Forelimb muscle (tissue), 1 donor: ENCODE data around the gene JAKMIP1. TPM values are rescaled to one million over a fixed set of nuclear protein-coding genes. Genes with fewer than 3 reads are reported as not detected.

Experiments
- DNase-seq: peaks from one replicate; pipeline ENCODE4 v3.0.0-alpha.2; 2013; ENCODE audit warnings: low read depth
- polyA plus RNA-seq: library from polyadenylated mRNA; unstranded; fragments of 120-200 nt; gene quantifications from one replicate; pipeline ENCODE4 v1.2.1, GENCODE V29; 2013; ENCODE audit not compliant: insufficient read length

The JAKMIP1 gene
- polyA plus RNA-seq, 1 donor: not detected

- DNase-seq: no peak
These were observed 1.3 kb upstream of the JAKMIP1 start for GRCh38 chr4:6201580-6202091.

DNA sequence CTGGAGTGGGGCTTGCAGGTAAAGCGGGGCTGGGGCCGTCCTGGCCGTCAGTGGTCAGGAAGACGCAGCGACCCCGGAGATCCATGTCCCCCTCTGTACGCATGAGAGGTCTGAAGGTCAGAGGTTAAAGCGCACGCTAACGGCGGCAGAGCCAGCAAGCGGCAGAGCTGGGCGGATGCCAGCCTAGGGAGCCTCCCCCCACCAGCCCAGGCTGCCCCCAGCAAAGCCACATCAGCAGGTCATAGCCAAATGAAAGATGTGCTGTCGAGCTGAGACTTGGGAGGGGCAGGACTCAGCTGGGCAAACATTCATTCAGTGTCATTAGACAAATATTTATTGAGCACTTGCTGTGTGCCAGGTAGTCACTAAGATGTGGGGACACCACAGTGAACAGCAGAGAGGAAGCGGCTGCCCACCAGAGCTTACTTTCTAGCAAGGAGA lies 593 bp upstream of the JAKMIP1 start:
- no peak for DNase-seq

GRCh38 chr4:6199422-6199921 lies 877 bp downstream of the JAKMIP1 start:
- DNase-seq: no peak

DNA sequence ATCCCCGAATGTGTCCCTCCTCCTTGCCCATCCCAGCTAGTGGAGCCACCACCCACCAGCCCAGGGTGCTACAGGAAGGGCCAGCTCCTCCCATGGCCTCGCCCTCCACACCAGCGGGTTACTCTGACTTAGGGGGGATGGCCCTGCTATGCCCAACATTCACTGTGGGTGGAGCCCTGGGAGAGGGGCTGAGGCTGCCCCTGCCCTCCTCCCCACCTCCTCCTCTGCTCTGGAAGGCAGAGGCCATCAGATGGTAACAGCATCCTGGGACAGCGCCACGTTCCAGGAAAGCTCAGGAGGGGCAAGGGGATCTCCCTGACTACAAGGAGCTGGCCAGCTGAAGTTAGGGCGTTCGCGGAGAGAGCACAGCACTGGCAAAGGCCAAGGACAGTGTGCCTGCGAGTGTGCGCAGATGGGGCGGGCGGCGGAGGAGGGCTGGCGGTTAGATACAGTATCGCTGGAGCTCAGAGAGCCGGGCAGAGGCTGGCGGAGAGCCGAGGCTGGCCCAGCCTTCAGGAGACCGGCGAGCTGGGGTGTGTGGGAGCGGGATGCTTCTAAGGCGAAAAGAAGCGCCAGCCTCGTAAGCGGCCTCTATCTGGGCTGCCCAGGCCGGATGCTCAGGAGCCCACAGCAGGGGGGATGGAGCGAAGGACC lies 1.5 kb downstream of the JAKMIP1 start:
- DNase-seq: no peak

DNA sequence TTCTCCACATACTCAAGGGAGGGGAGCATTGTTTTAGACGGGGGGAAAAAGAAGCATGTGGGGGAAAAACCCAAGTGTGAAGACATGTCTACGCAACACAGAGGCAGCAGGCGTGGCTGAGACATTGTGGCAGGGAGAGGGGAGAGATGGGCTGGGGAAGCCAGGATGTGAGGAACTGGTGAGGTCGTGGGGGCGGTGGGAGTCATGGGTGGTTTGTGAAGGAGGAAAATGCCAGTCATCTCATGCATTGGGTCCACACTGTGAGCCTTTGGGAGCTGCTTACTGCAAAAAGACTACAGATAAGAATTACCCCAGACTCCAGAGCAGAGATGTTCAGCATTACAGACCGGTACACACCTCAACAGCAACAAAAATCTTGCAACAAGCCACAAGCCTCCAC lies 2.1 kb downstream of the JAKMIP1 start:
- no peak for DNase-seq

DNA sequence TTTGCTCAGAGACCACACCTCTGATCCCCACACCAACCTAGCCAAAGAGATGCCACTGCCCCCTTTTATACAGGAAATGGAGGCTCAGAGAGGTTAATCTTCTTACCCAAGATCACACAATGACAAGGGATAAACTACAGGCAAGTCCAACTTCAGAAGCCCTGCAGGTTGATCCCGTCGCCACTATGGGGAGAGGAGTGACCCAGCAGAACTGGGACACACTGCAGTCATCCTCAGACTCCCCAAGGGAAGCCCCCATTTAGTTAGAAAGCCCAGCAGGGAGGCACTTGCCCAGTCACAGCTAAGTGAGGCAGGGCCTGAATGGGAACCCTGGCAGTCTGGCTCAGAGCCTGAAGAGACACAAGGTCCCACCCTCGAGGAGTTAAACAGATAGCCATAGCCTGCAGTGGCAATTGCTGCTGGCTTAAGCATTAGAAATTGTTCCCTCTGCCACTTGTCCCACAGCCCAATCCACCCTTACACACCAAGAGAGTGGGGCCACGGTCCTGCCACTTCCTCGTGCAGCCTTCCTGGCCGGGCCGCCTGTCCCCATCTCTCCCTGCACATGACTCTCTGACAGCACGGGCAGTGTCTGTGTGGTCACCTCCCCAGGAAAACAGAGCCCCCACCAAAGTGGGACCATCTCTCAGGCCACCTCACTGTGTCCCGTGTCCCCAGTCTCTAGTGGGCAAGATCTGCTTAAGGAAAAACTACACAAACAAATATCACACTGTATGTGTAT lies 2.7 kb downstream of the JAKMIP1 start:
- DNase-seq: no peak

DNA sequence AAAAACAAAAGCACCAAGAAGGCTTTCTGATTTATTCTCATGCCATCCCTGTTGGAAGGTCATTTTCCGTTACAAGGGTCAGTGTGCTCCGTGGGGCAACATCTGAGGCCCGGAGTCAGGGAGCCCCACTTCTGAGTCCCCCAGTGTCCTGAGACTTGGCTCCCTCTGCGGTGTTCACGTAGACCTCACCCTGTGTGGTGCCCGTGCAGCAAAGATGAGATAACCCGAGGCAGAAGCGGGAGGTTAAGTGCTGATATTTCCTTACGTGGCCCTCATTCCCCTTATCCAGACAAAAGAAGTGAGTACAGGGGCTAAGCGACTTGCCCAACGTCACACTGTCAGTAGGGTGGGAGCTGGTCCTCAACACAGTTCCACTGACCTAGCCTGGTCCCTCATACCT lies 3.5 kb downstream of the JAKMIP1 start:
- DNase-seq: no peak

DNA sequence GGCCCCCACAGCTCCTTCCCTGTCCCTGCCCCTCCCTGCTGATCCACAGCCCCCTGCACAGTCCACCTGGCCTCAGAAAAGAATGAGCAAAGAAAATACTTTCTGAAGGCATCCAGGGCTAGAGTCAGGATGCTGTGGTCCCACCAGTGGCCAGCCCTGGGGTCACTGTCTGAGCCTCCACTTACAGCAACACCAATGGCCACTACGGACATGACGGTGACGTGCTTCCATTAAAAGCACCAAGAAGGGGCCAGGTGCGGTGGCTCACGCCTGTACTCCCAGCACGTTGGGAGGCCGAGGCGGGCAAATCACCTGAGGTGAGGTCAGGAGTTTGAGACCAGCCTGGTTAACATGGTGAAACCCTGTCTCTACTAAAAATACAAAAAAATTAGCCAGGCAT lies 4.0 kb downstream of the JAKMIP1 start:
- DNase-seq: no peak

DNA sequence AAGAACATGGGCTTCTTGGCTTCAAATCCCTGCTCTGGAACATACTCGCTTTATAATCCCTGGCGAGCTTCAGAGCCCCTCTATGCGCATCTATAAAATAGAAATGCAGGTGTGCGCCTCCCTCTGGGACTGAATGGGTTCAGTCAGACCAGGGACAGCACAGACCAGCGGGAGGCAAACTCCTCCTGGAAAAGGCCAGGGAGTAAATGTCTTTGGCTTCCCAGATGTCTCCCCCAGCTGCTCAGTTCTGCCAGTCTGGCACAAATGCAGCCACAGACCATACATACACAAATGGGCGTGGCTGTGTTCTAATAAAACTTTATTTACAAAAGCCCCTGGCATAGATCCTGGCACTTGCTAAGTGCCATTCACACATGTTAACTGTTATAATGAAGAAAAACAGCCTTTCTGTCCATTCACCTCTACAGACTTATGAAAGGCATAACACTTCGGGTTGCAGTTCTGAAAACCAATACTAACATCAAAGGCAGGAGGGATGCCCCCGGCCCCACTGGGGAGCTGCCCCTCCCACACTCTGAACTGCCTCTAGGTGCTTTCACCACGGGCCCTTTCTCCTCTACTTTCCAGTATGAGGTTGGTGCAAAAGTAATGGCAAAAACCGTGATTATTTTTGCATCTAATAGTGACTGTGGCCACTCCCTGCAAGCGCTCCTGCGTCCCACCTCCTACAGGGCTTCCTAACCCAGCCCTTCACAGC lies 4.6 kb downstream of the JAKMIP1 start:
- no peak for DNase-seq

- no peak for DNase-seq
These were observed 5.7 kb downstream of the JAKMIP1 start for GRCh38 chr4:6194458-6195195.

DNA sequence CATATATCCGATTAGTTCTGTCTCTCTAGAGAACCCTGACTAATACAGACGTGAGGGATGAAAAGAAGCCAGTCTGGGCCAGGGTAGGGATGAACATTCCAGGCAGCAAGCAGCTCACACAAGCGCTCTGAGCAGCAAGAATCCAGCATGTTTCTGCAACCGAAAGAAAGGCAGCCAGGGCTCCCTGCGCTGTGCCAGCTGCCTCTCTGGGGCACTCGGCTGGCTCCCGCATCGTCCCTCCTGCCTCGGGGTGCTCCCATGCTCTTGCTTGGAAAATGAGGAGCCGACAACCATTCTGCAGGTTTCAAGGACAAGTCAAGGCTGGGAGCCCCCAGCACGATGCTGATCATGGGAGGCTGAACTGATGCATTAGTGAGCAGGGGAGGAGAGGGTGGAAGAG lies 7.0 kb downstream of the JAKMIP1 start:
- no peak for DNase-seq

- DNase-seq: no peak
These were observed 8.1 kb downstream of the JAKMIP1 start for GRCh38 chr4:6192245-6192644.

- DNase-seq: no peak
These were observed 8.8 kb downstream of the JAKMIP1 start for GRCh38 chr4:6191448-6192130.

GRCh38 chr4:6190486-6190885 lies 9.9 kb downstream of the JAKMIP1 start:
- no peak for DNase-seq

GRCh38 chr4:6189511-6189910 lies 10.8 kb downstream of the JAKMIP1 start:
- no peak for DNase-seq

GRCh38 chr4:6188687-6189305 lies 11.6 kb downstream of the JAKMIP1 start:
- no peak for DNase-seq

- no peak for DNase-seq
These were observed 16.2 kb downstream of the JAKMIP1 start for GRCh38 chr4:6184169-6184568.

DNA sequence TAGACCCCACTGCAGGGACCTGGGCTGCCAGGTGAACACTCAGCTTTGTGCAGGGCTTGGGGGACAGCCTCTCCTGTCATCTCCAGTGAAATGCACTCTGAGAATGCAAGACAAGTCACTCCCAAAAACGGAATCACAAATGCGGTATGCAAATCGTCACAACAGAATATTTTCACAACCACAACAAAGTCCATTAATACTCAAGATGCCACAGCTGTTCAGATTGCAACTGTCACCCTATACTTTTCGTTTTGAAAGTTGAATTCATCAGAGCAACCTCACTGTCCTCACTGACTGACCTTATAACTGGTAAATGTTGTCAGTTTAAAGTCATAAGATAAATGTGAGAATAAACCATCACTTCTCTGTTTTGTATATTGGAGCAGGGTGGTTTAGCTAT lies 16.6 kb downstream of the JAKMIP1 start:
- no peak for DNase-seq

DNA sequence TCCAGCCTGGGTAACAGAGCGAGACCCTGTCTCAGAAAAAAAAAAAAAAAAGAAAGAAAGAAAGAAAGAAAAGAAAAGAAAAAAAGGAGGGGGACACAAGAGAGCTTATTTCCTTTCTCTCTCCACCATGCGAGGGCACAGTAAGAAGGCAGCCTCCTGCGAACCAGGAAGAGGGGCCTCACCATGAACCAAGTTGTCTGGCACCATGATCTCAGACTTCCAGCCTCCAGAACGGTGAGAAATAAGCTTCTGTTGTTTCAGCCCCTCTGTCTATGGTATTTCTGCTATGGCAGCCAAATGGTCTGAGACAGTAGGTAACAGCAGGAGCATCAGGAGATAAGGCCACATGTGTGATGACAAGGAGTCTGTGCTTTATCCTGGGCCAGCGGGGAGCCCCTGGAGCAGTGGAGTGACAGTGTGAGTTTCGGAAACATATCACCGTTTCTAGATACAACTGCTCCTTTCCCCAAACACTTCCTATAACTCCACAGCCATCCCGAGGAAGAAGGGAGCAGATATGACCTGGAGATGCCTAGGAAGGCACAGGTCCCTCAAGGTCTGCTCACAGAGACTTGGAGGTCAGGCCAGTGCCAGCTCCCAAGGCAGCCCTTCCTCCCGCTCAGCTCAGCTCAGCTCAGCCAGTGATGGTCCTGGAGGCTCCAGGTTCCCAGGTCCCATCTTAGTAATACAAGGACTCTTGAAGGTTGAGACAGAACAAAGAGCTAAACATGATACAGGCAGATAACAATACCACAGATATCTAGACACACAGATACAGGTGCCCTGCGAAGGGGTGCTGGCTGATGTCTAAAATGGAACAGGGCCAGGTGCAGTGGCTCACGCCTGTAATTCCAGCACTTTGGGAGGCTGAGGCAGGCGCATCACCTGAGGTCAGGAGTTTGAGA lies 17.7 kb downstream of the JAKMIP1 start:
- DNase-seq: no peak
